T-helper 1 cell treated with Interleukin-12 subunit alpha and Interleukin-12 subunit beta and Interleukin-4 antibody, amounts not matched to agents 30 μg/mL and 1 μg/mL, for 36 hours (primary cell): ENCODE measurements around the gene ITPRIP.
A peak's percentile ranks its signal among the peaks of the same experiment; 100 is the strongest.

Experiments
- H3K27ac Mint-ChIP-seq: one replicate; pipeline ENCODE4 v1.8.0; 2021; ENCODE audit warnings: mild to moderate bottlenecking, mixed read lengths
- H3K27me3 Mint-ChIP-seq: one replicate; pipeline ENCODE4 v1.8.0; 2021; ENCODE audit warnings: low read depth, mixed read lengths
- H3K36me3 Mint-ChIP-seq: one replicate; pipeline ENCODE4 v1.8.0; 2021; ENCODE audit warnings: low read depth, mixed read lengths
- H3K4me1 Mint-ChIP-seq: one replicate; pipeline ENCODE4 v1.8.0; 2021; ENCODE audit warnings: low read depth, mixed read lengths
- H3K4me3 Mint-ChIP-seq: one replicate; pipeline ENCODE4 v1.8.0; 2021; ENCODE audit warnings: mild to moderate bottlenecking, moderate library complexity, mixed read lengths
- H3K9me3 Mint-ChIP-seq: one replicate; pipeline ENCODE4 v1.8.0; 2021; ENCODE audit warnings: mixed read lengths

The ITPRIP gene

DNA sequence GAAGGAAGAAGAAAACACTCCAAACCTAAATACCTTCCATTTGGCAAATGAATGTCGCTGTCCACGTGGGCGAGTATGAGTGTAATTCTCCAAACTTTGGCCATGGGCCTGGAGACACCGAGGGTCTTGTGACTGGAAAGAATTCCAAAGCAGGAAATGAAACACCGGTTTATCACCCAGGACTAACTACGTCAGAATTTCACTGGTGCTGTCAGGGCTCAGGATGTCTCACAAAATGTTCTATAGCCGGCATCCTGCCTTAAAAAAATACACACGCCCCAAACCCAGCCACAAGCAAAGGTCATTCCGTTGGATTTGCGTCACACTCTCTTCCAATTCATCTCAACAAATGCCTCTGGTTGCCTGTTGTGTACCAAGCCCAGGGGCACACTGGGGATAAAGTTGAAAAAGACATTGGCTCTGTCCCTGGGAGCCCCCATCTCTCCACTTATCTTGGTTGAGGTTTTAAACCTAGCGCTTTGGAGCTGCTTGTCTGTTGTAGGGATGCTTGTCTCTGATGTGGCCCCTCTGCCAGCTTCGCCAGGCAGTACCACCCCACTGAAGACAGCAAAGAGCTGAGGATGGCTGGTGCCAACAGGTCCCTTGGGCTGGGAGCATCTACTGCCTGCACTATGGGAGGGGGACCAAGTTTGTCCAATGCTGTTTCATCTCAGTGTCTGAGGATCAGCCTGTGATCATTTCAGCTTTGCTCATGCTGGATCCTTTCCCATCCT, 38.1 kb downstream of the ITPRIP start:
- peaks cover 5% of the 10 kb centered on the region for H3K36me3 Mint-ChIP-seq
- peak overlapping the region; percentile 81 for H3K27ac Mint-ChIP-seq
- no peaks in the 10 kb centered on the region for H3K27me3 Mint-ChIP-seq
- H3K9me3 Mint-ChIP-seq, result peaks cover 15% of the 10 kb centered on the region
- peaks cover 39% of the 10 kb centered on the region for H3K4me1 Mint-ChIP-seq
- peak overlapping the region; percentile 52 for H3K4me3 Mint-ChIP-seq

DNA sequence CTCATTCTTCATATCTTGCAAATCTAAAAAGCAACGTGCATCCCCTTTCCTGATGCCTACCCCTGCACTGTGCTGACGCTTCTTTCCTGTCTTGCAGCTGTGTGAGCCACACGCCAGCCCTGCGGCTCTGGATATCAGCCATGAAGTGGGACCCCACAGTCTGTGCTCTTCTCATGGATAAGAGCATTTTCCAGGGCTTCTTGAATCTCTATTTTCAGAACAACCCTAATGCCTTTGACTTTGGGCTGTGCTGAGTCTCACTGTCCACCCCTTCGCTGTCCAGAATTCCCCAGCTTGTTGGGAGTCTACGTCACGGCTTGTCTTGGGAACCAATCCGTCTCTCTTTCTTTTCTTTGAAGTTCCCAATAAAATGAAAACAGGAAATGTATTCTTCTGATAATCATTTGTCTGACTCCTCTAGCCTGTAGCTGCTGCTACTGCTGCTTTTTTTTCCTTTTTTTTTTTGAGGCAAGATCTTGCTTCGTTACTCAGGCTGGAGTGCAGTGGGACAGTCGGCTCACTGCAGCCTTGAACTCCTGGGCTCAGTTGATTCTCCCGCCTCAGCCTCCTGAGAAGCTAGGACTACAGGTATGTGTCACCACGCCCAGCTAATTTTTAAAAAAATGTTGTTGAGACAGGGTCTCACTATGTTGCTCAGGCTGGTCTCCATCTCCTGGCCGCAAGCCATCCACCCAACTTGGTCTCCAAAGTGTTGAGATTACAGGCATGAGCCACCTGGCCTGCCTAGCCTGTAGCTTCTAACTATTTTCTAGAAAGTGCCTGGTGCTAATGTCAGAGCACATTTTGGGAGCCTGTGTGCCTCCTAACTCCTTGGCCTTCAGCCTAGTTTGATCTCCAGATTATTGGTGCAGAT, 39.0 kb downstream of the ITPRIP start:
- Mint-ChIP-seq H3K27ac (peak overlapping the region; percentile 39), H3K4me3 (no peak overlapping the region), H3K36me3 (peaks cover 5% of the 10 kb centered on the region), H3K4me1 (peaks cover 34% of the 10 kb centered on the region), H3K9me3 (peaks cover 15% of the 10 kb centered on the region), H3K27me3 (no peaks in the 10 kb centered on the region)

DNA sequence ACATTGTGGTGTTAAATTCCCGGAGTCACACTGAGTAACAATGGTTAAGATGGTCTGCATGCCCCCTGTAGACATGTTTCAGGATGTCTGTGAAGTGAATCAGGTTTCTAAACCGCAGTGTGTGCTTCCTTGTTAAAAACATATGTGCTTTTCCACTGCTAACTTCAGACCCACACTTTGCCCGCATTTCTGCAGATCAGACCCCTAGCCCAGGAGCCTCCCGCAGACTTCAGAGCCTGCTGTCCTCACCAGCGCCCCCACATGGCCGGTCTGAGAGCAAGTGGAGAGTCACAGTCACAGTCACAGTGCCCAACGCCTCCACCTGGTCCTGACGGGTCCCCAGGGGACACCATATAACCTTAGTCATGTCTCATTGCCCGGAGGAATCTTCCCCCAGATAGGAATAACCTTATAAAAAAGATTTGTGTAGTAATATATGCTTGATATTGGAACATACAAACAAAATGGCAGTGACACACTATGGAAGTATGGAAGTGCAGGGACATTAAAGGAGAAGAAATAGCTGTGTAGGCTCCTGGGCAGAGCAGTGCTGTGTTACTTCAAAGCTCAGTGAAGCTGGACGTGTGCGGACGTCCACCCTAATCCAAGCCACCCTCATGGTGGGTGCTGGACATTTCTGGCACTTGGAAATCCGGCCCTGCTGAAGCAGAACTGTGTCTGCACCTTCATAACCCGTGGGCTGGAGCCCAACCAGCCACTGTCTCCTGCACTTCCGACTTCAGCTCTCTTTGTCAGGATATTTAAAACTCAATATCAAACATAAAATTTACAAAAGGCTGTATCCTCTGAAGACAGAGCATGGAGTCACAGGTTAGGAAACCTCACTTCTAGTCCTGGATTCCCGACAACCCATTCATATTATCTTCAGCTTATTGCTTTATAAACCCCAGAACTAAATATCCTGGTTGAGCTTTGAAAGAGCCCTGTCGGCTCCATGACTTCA, 40.3 kb downstream of the ITPRIP start:
- Mint-ChIP-seq H3K27ac (no peak overlapping the region), H3K27me3 (no peaks in the 10 kb centered on the region), H3K9me3 (peaks cover 11% of the 10 kb centered on the region), H3K36me3 (peaks cover under 1% of the 10 kb centered on the region), H3K4me1 (peaks cover 25% of the 10 kb centered on the region), H3K4me3 (no peak overlapping the region)

DNA sequence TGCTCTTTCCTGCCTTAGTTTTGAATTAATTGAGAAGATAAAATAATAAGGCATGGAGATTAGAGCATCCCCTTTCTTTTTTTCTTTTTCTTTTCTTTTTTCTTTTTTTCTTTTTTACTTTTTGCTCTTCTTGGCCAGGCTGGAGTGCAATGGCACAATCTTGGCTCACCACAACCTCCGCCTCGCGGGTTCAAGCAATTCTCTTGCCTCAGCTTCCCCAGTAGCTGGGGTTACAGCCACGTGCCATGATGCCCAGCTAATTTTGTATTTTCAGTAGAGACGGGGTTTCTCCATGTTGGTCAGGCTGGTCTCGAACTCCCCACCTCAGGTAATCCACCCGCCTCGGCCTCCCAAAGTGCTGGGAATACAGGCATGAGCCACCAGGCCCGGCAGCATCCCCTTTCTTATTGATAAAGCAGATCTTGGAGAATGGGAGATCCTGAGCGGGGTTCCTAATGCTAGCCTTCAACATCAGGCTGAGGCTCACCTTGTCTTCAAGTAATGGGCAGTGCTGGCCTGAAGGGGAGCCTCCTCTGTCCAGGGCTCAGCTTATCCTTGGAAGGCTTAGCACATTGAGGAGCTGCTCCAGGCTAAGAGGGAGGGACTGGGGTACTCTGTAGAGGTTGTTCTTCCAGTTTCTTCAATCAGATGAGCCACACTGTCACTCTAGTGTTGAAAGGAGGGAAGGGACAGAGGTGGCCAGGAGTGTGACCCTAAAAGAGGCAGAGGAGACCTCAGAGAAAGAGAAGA, 41.4 kb downstream of the ITPRIP start:
- H3K27ac Mint-ChIP-seq, result no peak overlapping the region
- no peaks in the 10 kb centered on the region for H3K36me3 Mint-ChIP-seq

DNA sequence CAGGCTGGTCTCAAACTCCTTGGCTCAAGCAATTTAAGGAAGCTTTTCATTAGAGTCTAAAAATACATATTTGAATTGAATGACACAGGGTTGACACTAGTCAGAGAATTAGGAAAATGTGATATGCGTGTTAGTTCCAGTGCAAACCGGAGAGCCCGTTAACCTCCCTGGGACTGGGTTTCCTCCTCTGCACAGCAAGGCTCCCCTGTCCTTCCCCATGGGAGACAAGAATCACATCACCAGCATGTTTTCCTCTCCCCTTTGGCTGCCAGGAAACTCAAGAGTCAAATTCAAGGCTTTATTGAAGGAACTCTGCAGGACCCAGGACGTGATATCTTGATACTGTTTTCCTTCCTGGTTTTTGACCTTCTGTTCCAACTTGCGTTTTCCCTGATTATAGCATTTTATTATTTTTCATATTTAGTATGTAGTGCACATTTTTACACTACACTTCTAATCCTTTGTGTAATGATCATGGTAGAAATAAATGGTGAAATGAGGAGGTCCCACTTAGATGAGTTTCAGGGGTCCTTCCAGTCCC, 44.4 kb downstream of the ITPRIP start:
- Mint-ChIP-seq H3K27me3 (peaks cover 24% of the 10 kb centered on the region), H3K27ac (no peak overlapping the region), H3K9me3 (no peaks in the 10 kb centered on the region)

More for the DNA sequence above, 41.4 kb downstream of the ITPRIP start:
- H3K9me3 Mint-ChIP-seq, result peaks cover 4% of the 10 kb centered on the region
- H3K4me1 Mint-ChIP-seq, result peaks cover 26% of the 10 kb centered on the region
- H3K4me3 Mint-ChIP-seq, result no peak overlapping the region
- no peaks in the 10 kb centered on the region for H3K27me3 Mint-ChIP-seq

DNA sequence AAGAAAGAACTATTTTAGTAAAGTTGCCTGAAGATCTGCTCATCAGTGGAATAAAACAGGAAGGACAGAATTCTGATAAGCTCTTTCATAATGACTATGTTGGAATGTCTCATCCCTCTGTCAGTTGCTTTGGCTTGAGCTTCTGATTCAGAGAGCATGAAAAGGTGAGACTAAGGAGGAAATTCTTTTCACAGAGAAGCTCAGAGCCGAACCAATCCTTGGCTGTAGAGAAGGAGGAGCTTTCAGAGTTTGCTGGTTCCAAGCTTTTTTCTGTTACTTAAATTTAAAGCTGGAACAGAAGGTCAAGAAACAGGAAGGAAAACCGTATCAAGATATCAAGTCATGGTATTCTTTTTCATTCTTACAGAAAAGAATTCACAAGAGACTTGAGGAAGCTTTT, 45.3 kb downstream of the ITPRIP start:
- H3K27me3 Mint-ChIP-seq, result peaks cover 33% of the 10 kb centered on the region
- no peaks in the 10 kb centered on the region for H3K36me3 Mint-ChIP-seq
- H3K4me1 Mint-ChIP-seq, result peaks cover 12% of the 10 kb centered on the region
- H3K27ac Mint-ChIP-seq, result no peak overlapping the region
- H3K9me3 Mint-ChIP-seq, result no peaks in the 10 kb centered on the region
- H3K4me3 Mint-ChIP-seq, result no peak overlapping the region

More for the DNA sequence above, 44.4 kb downstream of the ITPRIP start:
- Mint-ChIP-seq H3K4me1 (peaks cover 12% of the 10 kb centered on the region), H3K4me3 (no peak overlapping the region), H3K36me3 (no peaks in the 10 kb centered on the region)

DNA sequence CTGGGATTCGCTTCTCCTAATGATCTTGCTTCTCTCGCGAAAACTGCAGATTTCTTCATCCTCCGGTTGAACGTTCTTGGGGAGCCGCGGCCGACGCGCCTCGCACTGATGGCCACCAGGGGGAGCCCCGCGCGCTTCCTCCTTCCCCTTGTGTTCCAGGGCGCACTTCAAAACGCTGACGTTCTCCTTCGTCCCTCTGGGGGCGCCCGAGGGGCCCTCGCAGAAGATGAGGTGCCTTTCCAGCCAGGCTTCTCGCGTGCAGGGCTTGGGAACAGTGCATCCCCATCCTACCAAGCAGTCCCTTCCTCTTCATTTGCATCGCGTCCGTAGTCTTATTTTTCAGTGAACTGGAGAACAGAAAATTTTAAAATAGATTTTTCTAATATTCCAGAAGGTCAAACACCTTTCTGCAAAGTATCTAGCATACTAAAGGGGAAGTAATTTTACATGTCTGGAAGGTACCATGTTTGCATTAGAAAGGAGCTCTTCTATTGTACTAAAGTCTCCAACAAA, 46.8 kb downstream of the ITPRIP start:
- Mint-ChIP-seq H3K27me3 (peaks cover 41% of the 10 kb centered on the region), H3K9me3 (no peaks in the 10 kb centered on the region), H3K4me3 (no peak overlapping the region), H3K36me3 (no peaks in the 10 kb centered on the region), H3K27ac (peak overlapping the region; percentile 10), H3K4me1 (peaks cover 12% of the 10 kb centered on the region)

DNA sequence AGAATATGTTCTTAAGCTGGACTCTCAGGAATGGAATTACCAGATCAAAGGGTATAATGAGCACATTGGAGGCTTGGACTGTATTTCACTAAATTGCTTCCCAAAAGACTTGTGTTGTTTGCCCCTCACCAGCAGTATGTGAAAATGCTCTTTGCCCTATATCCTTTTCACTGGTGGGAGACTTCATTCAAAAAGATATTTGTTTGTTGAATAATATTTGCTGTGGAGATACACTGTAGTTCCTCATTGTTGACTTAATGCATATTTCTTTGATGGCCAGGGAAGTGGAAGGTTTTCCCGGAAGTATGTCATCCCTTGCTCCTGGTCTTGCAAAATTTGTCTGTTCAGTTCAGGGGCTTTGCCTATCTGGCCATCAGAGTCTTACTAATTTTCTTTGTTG, 49.9 kb downstream of the ITPRIP start:
- Mint-ChIP-seq H3K36me3 (no peaks in the 10 kb centered on the region), H3K9me3 (no peaks in the 10 kb centered on the region), H3K4me1 (peaks cover 12% of the 10 kb centered on the region), H3K4me3 (no peak overlapping the region), H3K27ac (no peak overlapping the region), H3K27me3 (peaks cover 44% of the 10 kb centered on the region)

DNA sequence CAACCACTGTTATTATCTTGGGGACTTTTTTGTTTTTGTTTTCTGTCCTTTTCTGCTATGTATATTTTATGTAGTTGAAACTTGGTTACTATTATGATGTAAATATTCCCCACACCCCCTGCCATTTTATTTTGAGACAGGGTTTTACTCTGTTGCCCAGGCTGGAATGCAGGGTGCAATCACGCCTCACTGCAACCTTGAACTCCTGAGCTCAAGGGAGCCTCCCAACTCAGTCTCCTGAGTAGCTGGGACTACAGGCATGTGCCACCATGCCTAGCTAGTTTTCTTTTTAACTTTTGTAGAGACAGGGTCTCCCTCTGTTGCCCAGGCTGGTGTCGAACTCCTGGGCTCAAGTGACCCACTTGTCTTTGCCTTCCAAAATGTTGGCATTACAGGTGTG, 51.3 kb downstream of the ITPRIP start:
- no peaks in the 10 kb centered on the region for H3K36me3 Mint-ChIP-seq
- H3K4me1 Mint-ChIP-seq, result peaks cover 8% of the 10 kb centered on the region
- H3K27ac Mint-ChIP-seq, result no peak overlapping the region
- H3K4me3 Mint-ChIP-seq, result no peak overlapping the region
- H3K27me3 Mint-ChIP-seq, result peaks cover 51% of the 10 kb centered on the region
- no peaks in the 10 kb centered on the region for H3K9me3 Mint-ChIP-seq

DNA sequence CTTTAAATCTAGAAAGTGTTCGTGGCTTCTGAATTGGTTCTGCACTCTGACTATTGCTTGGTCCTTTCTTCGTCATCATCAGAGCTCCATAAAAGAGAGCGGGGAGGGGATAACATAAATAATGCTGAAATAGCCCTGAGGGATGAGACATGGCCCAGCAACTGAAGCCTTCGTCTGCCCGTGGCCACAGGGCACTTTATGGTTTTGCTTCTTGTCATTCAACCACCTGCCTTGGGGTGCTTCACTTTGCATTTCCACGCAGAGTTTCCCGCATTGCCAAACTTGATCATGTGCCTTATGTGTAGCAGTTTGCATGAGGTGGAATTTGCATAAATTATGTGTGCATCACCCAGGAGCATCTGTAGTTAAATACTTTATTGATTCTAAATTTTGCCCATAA, 53.4 kb downstream of the ITPRIP start:
- H3K27ac Mint-ChIP-seq, result no peak overlapping the region
- H3K9me3 Mint-ChIP-seq, result no peaks in the 10 kb centered on the region
- no peaks in the 10 kb centered on the region for H3K36me3 Mint-ChIP-seq
- H3K4me1 Mint-ChIP-seq, result no peaks in the 10 kb centered on the region
- H3K27me3 Mint-ChIP-seq, result peaks cover 48% of the 10 kb centered on the region
- H3K4me3 Mint-ChIP-seq, result no peak overlapping the region

DNA sequence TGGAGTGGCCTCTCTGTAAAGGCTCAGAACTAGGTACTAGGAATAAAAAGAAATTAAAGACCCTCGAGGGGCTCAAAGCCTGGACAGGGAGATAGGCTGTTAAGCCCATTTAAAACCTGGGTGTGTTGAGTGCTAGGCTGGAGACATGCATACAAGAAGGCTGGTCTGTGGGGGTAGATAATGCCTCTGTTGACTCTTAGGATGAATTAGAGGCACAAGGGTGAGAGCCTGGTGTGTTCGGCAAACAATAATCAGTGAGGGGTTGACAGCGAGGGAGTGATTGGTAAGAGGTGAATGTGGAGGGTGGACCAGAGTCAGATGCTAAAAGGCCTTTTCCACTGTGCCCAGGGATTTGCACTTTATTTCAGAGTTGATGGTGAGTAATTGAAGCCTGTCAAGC, 56.6 kb downstream of the ITPRIP start:
- Mint-ChIP-seq H3K4me3 (no peak overlapping the region), H3K9me3 (no peaks in the 10 kb centered on the region), H3K27ac (no peak overlapping the region), H3K27me3 (peaks cover 31% of the 10 kb centered on the region), H3K36me3 (no peaks in the 10 kb centered on the region), H3K4me1 (no peaks in the 10 kb centered on the region)

DNA sequence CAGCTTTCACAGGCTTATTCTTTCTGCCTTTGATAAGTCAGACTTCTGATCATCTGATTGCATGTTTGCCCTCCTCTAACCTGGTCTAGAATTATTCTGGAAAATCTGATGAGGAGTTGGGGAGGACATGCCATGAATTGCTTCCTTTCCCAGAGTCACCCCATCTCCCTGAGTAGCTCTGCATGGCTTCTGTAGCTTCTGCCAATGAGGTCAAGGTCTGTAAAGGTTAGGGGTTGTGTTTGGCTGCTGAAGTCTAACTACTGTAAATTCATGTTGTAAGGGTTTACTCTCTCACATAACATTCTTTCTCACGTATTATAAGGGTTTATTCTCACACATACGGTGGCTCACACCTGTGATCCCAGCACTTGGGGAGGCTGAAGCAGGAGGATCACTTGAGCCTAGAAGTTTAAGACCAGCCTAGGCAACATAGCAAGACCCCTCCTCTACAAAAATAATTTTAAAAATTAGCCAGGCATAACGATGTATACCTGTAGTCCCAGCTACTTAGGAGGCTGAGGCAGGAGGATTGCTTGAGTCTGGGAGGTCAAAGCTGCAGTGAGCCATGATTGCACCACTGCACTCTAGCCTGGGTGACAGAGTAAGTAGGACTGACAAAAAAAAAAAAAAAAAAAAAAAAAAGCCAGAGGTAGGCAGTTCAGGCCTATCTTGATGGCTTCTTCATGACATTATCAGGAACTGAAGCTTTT, 58.6 kb downstream of the ITPRIP start:
- no peak overlapping the region for H3K27ac Mint-ChIP-seq

DNA sequence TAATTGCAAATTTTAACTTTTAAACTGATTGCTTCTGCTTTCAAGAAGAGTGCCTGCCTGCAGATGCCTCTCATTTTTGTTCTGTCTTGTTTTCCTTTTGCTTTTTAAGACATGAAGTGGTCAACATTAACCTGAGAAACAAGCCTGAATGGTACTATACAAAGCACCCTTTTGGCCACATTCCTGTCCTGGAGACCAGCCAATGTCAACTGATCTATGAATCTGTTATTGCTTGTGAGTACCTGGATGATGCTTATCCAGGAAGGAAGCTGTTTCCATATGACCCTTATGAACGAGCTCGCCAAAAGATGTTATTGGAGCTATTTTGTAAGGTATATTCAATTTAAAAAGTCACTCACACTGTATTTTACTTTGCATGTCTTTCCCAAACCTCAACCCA, 60.5 kb downstream of the ITPRIP start:
- peaks cover 33% of the 10 kb centered on the region for H3K27me3 Mint-ChIP-seq
- no peaks in the 10 kb centered on the region for H3K36me3 Mint-ChIP-seq
- H3K4me3 Mint-ChIP-seq, result no peak overlapping the region

More for the DNA sequence above, 58.6 kb downstream of the ITPRIP start:
- H3K4me3 Mint-ChIP-seq, result no peak overlapping the region
- H3K27me3 Mint-ChIP-seq, result peaks cover 35% of the 10 kb centered on the region
- H3K4me1 Mint-ChIP-seq, result peaks cover 2% of the 10 kb centered on the region
- H3K36me3 Mint-ChIP-seq, result no peaks in the 10 kb centered on the region
- no peaks in the 10 kb centered on the region for H3K9me3 Mint-ChIP-seq

More for the DNA sequence above, 60.5 kb downstream of the ITPRIP start:
- Mint-ChIP-seq H3K27ac (no peak overlapping the region), H3K4me1 (peaks cover 4% of the 10 kb centered on the region), H3K9me3 (no peaks in the 10 kb centered on the region)
